ENCODE results near the gene SOD2. TPM values are rescaled to one million over a fixed set of nuclear protein-coding genes. Genes with fewer than 3 reads are reported as not detected.

The SOD2 gene
- total RNA-seq, 1 donor from 2014 or later, result 64.0 TPM

GRCh38 chr6:159693894-159694545 is 979 bp upstream of the SOD2 start:
- TF ChIP-seq, protein P1, sequence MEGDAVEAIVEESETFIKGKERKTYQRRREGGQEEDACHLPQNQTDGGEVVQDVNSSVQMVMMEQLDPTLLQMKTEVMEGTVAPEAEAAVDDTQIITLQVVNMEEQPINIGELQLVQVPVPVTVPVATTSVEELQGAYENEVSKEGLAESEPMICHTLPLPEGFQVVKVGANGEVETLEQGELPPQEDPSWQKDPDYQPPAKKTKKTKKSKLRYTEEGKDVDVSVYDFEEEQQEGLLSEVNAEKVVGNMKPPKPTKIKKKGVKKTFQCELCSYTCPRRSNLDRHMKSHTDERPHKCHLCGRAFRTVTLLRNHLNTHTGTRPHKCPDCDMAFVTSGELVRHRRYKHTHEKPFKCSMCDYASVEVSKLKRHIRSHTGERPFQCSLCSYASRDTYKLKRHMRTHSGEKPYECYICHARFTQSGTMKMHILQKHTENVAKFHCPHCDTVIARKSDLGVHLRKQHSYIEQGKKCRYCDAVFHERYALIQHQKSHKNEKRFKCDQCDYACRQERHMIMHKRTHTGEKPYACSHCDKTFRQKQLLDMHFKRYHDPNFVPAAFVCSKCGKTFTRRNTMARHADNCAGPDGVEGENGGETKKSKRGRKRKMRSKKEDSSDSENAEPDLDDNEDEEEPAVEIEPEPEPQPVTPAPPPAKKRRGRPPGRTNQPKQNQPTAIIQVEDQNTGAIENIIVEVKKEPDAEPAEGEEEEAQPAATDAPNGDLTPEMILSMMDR (IDR thresholded peaks at IDR 0.05; ENCODE audit: insufficient read depth, low read depth, low read length), result no peak
- TF ChIP-seq EZH2 (IDR thresholded peaks at IDR 0.05; ENCODE audit: insufficient read depth, low read length), result no peak
- Histone ChIP-seq H3K4me3 (ENCODE audit: insufficient read depth, low read depth, low read length) (peak overlapping the region; percentile 72), H3K36me3 (ENCODE audit: insufficient read depth, low read length) (no peaks in the 10 kb centered on the region), H3K27ac (ENCODE audit: low read depth, low read length) (peak overlapping the region; percentile 84), H3K27me3 (ENCODE audit: insufficient read depth, low read length) (no peaks in the 10 kb centered on the region), H3K79me2 (ENCODE audit: insufficient read depth, low read length) (peaks cover 24% of the 10 kb centered on the region), H3K4me1 (ENCODE audit: insufficient read depth, low read length) (peaks cover 16% of the 10 kb centered on the region), H3K9me3 (ENCODE audit: insufficient read depth, low read depth, low read length) (no peaks in the 10 kb centered on the region), H4K20me1 (ENCODE audit: insufficient read depth, low read length) (peaks cover 6% of the 10 kb centered on the region), H3K9ac (ENCODE audit: low read length) (peak overlapping the region; percentile 81), H2AFZ (ENCODE audit: low read depth, low read length) (peak overlapping the region; percentile 90), H3K4me2 (ENCODE audit: low read length) (peak overlapping the region; percentile 93)
- DNase-seq (ENCODE audit: low read depth) (peak; percentile 17), FAIRE-seq (no peak)
- H3K9me3 Mint-ChIP-seq (ENCODE audit: unreplicated experiment), result no peaks in the 10 kb centered on the region
- peaks cover 15% of the 10 kb centered on the region for H3K4me1 Mint-ChIP-seq (ENCODE audit: low read depth, unreplicated experiment)
- no peaks in the 10 kb centered on the region for H3K27me3 Mint-ChIP-seq (ENCODE audit: low read depth, unreplicated experiment)
- H3K36me3 Mint-ChIP-seq (ENCODE audit: low read depth, unreplicated experiment), result peaks cover 7% of the 10 kb centered on the region
- peak overlapping the region; percentile 86 for H3K4me3 Mint-ChIP-seq (ENCODE audit: unreplicated experiment)
- H3K27ac Mint-ChIP-seq (ENCODE audit: unreplicated experiment), result peak overlapping the region; percentile 77

DNA sequence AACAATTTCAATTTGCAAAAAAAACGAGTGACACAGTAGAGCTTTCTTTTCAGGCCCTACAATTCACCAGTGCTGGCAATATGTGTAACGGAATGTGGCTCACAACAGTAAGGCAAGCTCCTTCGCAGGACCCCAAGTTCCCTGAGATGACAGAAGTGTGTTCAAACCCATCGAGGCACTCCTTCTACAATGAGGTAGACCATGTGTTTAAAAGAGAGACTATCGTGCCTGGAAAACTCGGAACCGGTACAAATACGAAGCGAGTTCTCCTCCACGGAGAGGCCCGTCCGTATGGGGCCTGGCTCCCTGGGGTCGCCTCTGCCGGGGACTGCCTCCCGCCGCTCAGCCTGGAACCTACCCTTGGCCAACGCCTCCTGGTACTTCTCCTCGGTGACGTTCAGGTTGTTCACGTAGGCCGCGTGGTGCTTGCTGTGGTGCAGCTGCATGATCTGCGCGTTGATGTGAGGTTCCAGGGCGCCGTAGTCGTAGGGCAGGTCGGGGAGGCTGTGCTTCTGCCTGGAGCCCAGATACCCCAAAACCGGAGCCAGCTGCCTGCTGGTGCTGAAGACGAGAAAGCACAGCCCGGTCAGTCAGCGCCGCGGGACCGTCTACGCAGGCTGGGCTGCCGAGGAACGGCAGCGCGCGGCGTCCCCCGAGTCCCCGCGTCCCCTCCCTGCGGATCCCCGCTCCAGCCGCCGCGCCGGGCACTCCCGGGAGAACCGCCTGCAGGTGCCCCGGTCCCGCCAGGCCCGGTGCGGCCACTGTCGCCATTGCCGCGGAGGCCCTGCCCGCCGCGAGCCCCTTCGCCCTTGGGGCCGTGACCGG is 526 bp downstream of the SOD2 start:
- peak overlapping the region; percentile 91 for H3K4me3 Mint-ChIP-seq (ENCODE audit: unreplicated experiment)
- Histone ChIP-seq H4K20me1 (ENCODE audit: insufficient read depth, low read length) (peaks cover 6% of the 10 kb centered on the region), H3K9me3 (ENCODE audit: insufficient read depth, low read depth, low read length) (no peaks in the 10 kb centered on the region), H3K27me3 (ENCODE audit: insufficient read depth, low read length) (no peaks in the 10 kb centered on the region), H3K9ac (ENCODE audit: low read length) (peak overlapping the region; percentile 81), H3K4me1 (ENCODE audit: insufficient read depth, low read length) (peaks cover 16% of the 10 kb centered on the region), H3K27ac (ENCODE audit: low read depth, low read length) (peak overlapping the region; percentile 84), H2AFZ (ENCODE audit: low read depth, low read length) (peak overlapping the region; percentile 74), H3K4me2 (ENCODE audit: low read length) (peak overlapping the region; percentile 93), H3K4me3 (ENCODE audit: insufficient read depth, low read depth, low read length) (peak overlapping the region; percentile 72), H3K79me2 (ENCODE audit: insufficient read depth, low read length) (peaks cover 28% of the 10 kb centered on the region), H3K36me3 (ENCODE audit: insufficient read depth, low read length) (peaks cover 3% of the 10 kb centered on the region)
- H3K4me1 Mint-ChIP-seq (ENCODE audit: low read depth, unreplicated experiment), result peaks cover 15% of the 10 kb centered on the region
- H3K27ac Mint-ChIP-seq (ENCODE audit: unreplicated experiment), result peak overlapping the region; percentile 68
- DNase-seq (ENCODE audit: low read depth) (peak; percentile 46), FAIRE-seq (no peak)
- no peaks in the 10 kb centered on the region for H3K27me3 Mint-ChIP-seq (ENCODE audit: low read depth, unreplicated experiment)
- TF ChIP-seq, protein P1 (IDR thresholded peaks at IDR 0.05; ENCODE audit: insufficient read depth, low read depth, low read length), result no peak
- no peak for TF ChIP-seq EZH2 (IDR thresholded peaks at IDR 0.05; ENCODE audit: insufficient read depth, low read length)
- no peaks in the 10 kb centered on the region for H3K9me3 Mint-ChIP-seq (ENCODE audit: unreplicated experiment)
- H3K36me3 Mint-ChIP-seq (ENCODE audit: low read depth, unreplicated experiment), result peaks cover 10% of the 10 kb centered on the region

All from astrocyte (in vitro differentiated cells and primary cell).